ENCODE data around the gene CFAP97D2. TPM values are rescaled to one million over a fixed set of nuclear protein-coding genes. Genes with fewer than 3 reads are reported as not detected.

The CFAP97D2 gene
- total RNA-seq, 4 donors from 2014 or later = not detected

- TF ChIP-seq POLR2A (IDR thresholded peaks at IDR 0.05) = no peak
- Histone ChIP-seq H3K27me3 (no peaks in the 10 kb centered on the region), H3K36me3 (no peaks in the 10 kb centered on the region), H3K4me1 (peaks cover 0 to 13% (median 8%) of the 10 kb centered on the region in 4 donors), H3K27ac (peak overlapping the region in 3 of 4 donors; percentile 15 to 68 (median 45)), H3K4me3 (no peak overlapping the region), H3K9me3 (no peaks in the 10 kb centered on the region)
- no peak for DNase-seq (ENCODE audit: low spot score in 2 of 2)
- 56 to 69% methylated on average over 12 of the region's 12 CpGs for WGBS, 2 donors
These were observed 44.0 kb upstream of the CFAP97D2 start for GRCh38 chr13:114134944-114135610.

DNA sequence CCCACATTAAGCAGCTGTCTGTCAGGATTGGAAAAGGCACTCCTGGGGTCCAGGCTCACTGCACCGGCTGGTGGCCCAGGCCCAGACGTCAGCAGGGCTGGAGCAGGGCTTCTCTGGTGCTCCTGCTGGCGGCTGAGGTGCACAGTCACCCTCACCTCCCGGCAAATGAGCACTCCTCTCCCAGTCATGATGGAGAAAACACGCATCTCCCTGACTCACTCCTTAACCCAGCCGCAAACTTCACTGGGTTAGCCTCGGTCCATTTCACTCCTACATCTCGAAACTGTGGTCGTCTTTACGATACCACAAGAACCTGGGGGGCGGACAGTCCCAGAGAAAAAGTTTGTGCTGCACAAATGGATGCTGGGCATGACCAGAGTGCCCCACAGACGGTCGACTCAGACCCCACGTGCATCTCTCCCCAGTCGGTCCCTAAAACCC is 43.3 kb upstream of the CFAP97D2 start:
- peaks cover 0 to 7% (median under 1%) of the 10 kb centered on the region in 4 donors for H3K4me1 ChIP-seq
- TF ChIP-seq EP300 (IDR thresholded peaks at IDR 0.05) = no peak
- TF ChIP-seq CTCF (IDR thresholded peaks at IDR 0.05) = no peak
- no peak for TF ChIP-seq POLR2A (IDR thresholded peaks at IDR 0.05)
- no peak overlapping the region for H3K4me3 ChIP-seq
- WGBS, 2 donors = 88 to 93% methylated on average over 14 to 15 of the region's 15 CpGs
- no peaks in the 10 kb centered on the region for H3K9me3 ChIP-seq
- H3K27me3 ChIP-seq = no peaks in the 10 kb centered on the region
- no peak overlapping the region for H3K27ac ChIP-seq
- DNase-seq (ENCODE audit: low spot score in 2 of 2) = no peak
- H3K36me3 ChIP-seq = no peaks in the 10 kb centered on the region

DNA sequence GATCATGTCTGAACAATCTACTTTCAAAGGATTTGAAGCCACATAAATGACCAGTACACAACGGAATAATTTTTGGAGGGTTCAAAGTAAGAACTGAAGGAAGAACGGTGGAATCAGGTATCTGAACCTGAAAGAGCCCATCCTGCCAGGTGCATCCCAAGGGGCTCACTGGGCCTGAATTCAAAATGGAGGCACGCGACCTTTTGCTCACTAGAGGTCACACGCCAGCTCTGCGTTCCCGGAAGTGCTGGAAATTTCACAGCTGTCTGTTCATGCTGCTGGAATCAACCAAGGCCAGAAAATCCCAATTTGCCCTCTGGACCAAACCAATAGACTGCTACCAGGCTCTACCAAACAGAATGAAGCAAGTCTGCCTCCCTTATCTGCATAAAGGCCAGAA is 42.5 kb upstream of the CFAP97D2 start:
- H3K4me1 ChIP-seq = no peaks in the 10 kb centered on the region
- no peak for TF ChIP-seq CTCF (IDR thresholded peaks at IDR 0.05)
- no peak for TF ChIP-seq POLR2A (IDR thresholded peaks at IDR 0.05)
- TF ChIP-seq EP300 (IDR thresholded peaks at IDR 0.05) = no peak
- H3K9me3 ChIP-seq = no peaks in the 10 kb centered on the region
- H3K27ac ChIP-seq = no peak overlapping the region
- H3K36me3 ChIP-seq = no peaks in the 10 kb centered on the region
- no peak for DNase-seq (ENCODE audit: low spot score in 2 of 2)
- no peaks in the 10 kb centered on the region for H3K27me3 ChIP-seq
- WGBS, 2 donors = 76 to 86% methylated on average over 7 of the region's 7 CpGs
- no peak overlapping the region for H3K4me3 ChIP-seq

DNA sequence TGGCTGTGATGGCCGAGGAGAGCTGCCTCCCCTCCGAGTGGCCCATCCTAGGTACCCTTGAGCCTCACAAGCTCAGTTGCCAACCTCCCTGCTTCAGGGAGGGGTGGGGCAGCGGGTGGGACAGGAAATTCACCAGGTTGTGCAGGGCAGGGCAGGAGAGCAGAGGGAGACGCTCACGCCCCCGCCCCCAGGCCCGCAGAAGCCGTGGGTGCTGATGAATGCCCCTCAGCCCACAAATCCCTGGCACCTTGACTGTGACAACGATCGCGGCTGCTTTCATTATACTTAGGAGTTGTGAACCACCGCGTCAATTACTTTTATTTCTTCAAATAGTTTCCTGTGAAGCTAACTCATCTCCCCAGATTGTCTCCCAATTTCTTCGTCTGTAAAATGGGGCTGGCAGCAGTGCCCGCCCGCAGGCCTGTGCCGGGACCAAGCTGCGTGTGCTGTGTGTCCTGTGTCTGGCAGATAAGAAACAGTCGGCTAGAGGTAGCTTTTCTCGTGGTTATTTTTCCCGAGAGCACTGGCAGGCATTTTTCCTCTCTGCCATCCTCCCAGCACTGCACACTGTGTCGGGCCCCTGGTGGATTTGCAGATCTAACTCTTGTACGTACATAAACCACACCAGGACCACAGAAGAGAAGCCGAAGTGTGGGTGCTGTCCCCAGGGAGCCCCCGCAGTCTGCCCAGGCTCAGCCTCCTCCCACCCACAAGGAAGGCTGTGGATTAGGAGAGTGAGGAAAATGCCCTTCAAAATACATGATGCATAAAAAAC is 38.7 kb upstream of the CFAP97D2 start:
- H3K4me1 ChIP-seq = peaks cover 0 to 20% (median 4%) of the 10 kb centered on the region in 4 donors
- TF ChIP-seq CTCF (IDR thresholded peaks at IDR 0.05) = no peak
- no peak for TF ChIP-seq EP300 (IDR thresholded peaks at IDR 0.05)
- no peak for TF ChIP-seq POLR2A (IDR thresholded peaks at IDR 0.05)
- H3K27me3 ChIP-seq = no peaks in the 10 kb centered on the region
- no peak overlapping the region for H3K4me3 ChIP-seq
- WGBS, 2 donors = 72 to 74% methylated on average over 25 of the region's 25 CpGs
- peak overlapping the region in 1 of 4 donors; percentile 10 for H3K27ac ChIP-seq
- H3K9me3 ChIP-seq = no peaks in the 10 kb centered on the region
- no peaks in the 10 kb centered on the region for H3K36me3 ChIP-seq
- DNase-seq (ENCODE audit: low spot score in 2 of 2) = no peak

GRCh38 chr13:114140906-114141250 is 38.2 kb upstream of the CFAP97D2 start:
- DNase-seq (ENCODE audit: low spot score in 2 of 2) = no peak
- Histone ChIP-seq H3K4me3 (no peak overlapping the region), H3K36me3 (no peaks in the 10 kb centered on the region), H3K4me1 (peaks cover 0 to 20% (median 4%) of the 10 kb centered on the region in 4 donors), H3K27ac (peak overlapping the region in 1 of 4 donors; percentile 10), H3K9me3 (no peaks in the 10 kb centered on the region), H3K27me3 (no peaks in the 10 kb centered on the region)
- 56 to 58% methylated on average over 10 of the region's 10 CpGs for WGBS, 2 donors
- TF ChIP-seq POLR2A (IDR thresholded peaks at IDR 0.05) (no peak), EP300 (IDR thresholded peaks at IDR 0.05) (no peak), CTCF (IDR thresholded peaks at IDR 0.05) (no peak)
